ENCODE data around the gene TSPAN5.

Gene TSPAN5

DNA sequence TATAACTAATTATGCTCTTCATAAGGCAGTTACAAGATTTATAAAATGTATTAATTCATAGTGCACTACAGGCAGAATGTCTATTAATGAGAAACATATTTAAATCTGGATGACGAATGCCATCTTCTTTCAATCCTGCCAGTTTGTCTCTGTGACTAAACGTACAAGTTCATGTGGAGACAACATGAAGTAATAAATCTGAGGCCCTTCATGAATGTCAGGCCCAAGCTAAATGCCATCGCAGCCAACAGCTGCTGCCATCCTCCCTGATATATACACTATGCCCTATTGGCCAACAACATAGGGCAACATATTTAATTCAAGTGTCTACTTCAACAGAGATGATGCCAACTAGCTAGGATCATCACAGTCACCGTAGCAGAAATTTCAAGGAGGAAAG lies 43.7 kb downstream of the TSPAN5 start:
- no peak for DNase-seq

DNA sequence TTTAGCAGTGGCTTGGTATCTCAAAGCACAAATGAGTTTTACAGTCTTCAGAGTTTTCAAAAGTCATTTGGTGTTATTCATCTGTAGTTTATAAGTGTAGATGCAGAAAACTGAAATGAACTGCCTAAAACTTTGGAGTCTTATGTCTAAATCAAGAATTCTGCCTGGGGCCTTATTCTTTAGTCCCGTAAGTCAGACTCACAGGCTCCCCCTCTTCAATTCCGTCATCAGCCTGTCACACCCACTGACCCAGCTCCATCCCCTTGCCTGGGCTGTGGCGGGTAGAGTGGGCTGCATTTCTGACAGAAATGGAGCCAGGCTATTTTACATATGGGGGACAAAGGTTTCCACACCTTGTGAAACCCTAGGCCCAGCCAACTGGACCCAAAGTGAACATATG lies 44.3 kb downstream of the TSPAN5 start:
- no peak for DNase-seq

DNA sequence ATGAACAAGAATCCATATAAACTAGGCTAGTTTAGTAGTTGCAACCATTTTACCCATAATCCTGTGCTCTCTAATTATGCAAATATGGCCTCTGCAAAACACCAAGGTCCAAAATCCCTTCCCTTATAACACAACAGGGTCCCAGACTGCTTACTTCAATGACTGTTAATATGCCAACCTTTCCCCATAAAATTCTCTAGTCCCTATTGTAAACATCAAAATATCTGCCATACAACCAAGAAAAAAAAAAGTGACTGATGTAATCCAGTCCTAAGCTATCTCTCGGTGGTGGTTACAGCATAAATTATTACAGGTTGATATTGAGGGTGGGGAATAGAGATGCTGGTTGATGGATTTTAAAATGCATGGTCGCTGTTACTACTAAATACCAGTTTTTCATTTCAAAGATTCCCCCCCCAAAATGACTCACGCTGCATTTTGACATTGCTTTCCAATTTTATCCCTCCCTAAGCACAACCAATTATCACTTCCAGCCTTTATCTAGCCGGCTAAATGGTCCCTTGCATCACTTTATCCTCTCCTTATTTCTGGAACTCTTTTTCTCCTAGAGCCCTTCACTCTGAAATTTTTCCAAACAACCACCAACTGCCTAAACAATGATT lies 44.8 kb downstream of the TSPAN5 start:
- no peak for DNase-seq

DNA sequence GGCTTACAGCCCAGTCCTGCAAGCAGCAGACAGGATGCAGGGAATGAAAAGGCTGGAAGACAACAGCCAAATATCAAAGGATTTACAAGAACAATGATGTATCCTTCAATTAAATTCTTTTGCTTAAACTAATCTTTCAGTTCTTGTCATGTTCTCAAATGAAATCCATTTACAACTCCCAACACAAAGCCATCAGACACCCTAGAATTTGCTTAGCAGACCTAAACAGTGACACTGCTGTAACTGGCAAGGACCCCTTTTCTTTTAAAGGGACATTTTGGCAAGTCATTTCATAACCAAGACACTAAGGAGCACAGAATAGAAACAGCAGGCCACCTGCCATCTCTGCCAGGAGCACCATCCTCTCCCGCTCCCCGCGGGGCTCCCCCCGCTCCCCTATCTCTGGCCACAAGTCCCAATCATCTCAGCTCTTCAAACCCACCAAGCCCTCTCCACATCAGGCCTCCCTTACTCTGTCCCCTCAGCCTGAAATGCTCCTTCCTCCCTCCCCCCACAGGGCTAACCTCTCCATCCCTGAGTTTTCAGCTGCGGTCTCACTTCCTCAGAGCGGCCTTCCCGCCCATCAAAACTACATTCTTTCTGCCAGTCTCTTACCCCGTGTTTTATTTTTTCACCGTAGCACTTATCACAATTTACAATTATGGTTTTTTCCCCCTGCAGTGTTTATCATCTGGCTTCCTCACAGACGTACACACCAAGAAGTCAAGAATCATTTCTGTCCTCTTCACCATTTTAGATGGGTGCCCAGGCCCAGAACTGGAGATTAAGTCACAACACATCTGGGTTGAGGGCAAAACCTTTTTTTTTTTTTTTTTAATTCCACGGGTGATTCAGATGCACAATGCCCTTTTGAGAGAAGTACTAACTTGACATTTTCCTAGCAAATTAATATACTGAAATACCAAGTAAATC lies 45.8 kb downstream of the TSPAN5 start:
- no peak for DNase-seq

DNA sequence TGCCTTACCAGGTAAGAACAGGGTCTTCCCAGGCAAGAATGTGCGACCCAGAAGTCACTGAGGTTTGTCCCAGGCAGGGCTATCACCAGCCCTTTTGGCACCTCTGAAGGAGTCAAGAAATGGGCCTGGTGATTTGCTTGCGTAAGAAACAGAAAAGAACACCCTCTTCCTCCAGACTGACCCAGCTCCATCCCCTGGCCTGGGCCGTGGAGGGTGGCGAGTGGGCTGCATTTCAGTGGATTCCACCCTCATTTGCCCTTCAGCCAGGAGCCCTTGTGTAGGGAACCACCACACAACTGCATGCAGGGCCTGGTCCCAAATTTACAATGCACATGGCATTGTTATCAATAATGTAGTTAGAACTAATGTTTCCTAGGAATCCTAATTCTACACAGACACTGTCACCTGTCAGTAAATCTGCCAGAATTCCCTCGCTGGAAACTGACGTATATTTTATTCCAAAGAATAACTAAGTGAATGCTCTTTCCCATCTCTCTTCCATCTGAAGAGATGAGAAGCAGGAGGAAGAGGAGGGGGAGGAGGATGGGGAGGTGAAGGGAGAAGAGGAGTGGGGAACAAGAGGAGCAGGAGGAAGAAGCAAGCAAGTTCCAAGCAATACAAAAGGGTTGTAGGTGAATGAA lies 46.6 kb downstream of the TSPAN5 start:
- DNase-seq = no peak

DNA sequence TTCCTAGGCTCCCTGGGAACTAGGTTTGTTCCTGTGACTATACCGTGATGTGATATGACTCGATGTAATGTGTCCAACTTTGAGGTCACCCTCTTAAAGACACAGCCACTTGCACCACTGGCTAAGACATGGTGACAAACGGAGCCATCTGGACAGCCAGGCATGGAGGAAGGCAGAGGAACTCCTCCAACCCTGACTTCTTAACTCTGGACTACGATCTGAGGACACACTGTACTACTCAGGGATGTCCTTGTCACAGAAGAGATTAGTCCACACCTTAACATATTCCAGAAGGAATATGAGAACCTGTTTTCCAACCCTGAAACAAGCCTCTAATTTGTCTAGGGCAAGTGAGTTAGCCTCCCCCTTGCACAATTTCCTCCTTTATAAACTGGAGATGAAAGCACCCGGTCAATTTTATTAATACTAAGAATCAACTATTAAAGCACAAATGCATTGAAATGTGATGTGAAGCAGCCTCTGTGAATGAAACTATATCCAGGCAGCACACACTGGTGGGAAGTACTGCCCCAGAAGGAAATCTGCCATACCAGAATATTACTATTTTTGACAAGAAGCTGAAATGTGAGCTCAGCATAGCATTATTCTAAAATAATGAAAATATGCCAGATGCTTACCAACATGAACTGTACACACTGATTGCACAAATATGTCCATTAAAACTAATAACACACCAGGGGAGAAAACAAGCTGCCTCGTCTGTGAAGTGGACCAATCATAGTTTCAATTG lies 47.3 kb downstream of the TSPAN5 start:
- no peak for DNase-seq

DNA sequence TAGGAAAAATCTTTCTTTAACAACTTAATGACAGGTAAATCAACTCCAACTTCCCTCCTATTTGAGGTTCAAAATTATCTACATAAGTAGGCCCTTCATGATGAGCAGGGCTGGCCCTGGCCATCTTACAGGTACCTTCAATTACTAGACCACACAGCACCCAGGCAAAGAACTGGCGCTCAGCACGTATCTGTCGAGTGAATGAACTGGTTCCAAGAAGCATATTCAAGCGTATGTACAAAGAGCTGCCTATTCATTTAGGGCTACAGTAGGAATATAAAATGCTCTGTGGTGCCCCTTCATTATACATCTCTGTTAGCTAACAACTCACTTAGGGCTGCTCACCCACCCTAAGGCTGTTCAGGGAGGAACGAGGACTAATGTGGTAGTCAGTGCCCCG lies 48.0 kb downstream of the TSPAN5 start:
- no peak for DNase-seq

DNA sequence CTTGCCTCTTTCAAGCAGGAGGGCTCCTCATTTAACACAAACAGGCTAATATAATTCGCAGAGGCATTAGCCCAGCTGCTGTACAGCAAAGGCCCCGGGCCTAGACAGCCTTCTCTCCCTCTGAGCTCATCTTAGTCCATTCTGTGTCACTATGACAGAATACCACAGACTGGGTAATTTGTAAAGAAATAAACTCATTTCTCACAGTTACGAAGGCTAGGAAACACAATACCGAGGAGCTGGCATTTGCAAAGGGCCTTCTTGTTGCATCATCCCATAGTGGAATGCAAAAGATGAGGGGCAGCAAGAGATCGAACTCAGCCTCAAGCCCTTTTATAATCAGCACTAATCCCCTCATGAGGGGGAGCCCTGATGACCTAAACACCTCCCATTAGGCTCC lies 48.5 kb downstream of the TSPAN5 start:
- DNase-seq = no peak

DNA sequence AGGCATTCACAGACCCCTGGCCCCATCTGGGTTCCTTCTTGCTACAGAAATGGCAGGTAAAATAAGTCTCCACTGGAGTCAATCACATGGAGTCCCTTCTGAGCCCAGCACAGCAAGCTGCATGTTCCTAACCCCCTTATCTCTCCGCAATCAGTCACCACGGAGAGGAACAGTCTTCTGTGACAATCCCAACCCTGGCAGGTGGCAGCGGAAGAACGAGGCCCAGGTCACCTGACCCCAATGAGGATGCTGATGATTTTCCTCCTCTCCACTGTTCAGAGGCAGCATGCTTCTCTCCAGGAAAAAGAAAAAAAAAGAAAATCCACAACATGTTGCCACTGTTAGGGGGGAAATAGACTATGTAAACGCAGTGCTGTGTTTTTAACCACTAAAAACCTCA lies 50.1 kb downstream of the TSPAN5 start:
- no peak for DNase-seq

DNA sequence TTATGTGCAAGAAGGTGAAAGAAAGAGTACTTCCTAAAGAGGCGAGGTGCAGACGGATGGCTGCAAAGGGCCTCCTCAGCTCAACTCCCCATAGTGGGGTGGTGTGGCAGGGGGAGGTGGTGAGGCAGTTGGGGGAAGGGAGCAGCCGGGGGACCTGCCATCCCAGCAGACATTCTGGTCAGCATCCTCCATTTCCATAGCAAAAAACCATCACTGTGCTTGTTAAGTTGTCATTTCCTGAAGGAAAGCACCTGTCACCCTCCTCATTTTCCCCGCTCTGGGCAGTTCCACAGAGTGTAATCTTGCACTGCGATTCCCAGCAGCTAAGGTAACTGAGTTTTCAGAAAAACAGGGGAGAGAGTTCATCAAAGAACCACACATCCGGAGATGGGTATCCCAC lies 51.5 kb downstream of the TSPAN5 start:
- no peak for DNase-seq

DNA sequence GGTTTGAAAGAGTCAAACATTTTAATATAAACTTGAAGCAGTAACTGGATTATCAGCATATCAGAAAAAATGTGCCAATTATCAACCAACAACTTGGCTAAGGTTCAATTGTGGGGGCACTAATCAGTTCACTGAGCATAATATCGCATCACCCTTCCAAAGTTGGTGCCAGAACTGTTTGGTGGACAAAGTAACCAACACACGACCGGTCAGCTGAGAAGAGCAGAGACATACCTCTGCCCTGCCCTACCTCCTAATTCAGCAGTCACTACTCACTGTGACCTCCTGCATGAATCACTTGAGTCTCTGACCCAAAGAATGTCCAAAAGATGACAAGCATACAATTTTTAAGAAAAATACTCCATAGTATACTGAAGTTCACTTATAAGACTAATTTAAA lies 53.2 kb downstream of the TSPAN5 start:
- no peak for DNase-seq

DNA sequence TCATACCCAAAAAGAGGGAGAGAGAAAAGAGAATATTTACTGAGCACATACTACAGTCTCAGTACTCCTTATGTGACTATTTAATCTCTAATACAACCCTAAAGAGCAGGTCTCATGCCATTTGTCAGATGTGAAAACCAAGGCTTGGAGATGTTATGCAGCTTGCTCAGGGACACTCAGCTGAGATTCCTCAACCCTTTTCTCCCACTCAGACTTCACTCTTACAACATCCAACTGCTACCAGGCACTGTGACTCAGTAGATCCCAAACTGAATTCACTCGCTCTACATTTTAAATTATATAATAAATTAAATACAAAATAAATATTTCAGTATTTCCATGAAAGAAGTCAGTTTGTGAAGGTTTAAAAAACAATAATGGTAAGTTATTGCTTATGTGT lies 53.7 kb downstream of the TSPAN5 start:
- DNase-seq = no peak

DNA sequence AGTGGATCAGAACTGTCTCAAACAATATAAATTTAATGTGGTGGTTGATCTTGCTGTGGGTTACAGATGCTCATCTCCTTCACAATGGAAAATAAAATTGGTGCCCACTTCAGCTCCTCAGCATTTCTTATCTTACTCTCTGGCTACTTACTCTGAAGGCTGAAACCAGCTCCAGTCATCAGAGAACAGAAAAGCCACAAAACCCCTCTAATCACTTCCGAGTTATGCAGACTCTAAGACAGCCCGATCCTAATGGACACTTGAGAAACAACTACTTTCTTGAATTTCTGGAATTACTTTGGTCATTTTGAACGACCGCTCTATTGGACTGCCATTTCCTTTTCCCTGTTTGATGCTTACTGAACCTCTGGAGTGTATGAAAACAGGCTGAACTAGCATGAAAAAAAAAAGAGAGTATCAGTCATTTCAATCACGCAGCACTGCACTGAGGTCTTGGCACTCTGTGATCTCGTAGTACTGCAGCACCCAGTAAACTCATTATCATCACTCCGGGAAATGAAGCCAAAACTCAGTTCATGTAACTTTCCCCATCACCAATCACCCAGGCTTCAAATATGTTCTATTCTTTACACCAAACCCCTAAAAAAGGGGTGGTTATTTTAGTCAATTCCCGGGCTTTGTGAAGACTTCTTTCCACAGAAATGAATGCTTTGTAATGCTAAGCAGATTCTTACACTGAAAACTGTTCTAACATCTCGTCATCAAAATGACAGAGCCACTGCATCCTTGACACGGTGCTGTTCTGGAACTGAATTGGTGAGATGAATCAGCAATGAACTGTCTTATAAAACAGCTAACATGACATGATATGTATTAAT lies 54.5 kb downstream of the TSPAN5 start:
- DNase-seq = no peak

DNA sequence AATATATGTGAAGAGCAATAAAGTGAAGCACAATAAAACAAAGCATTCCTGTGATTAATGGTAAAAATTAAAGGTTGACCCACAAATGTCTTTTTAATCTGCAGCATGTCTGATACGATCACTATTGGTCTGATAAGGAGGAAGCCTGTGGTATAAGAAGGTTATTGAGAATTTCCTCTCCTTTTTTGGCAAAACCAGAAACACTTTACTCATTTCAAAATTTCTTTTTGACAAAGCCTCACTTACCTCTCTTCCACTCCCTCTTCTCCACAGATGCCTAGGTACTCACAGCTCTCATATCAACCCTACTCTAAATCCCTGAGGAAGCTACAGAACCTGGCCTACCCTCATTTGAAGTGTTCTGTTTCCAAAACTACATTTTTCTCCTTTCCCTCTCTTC lies 56.1 kb downstream of the TSPAN5 start:
- DNase-seq = no peak

DNA sequence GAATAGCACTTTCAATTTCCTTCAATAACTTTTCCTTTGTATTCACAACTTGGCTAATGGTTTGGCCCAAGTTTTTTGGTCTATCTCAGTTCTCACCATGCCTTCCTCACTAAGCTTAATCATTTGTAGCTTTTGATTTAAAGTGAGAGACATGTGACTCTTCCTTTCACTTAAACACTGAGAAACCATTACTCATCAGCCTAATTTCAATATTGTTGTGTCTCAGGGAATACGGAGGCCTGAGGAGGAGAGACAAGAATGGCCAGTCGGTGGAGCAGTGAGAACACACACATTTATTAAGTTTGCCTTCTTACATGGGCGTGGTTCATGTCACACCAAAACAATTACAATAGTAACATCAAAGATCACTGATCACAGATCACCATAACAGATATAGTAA lies 56.7 kb downstream of the TSPAN5 start:
- no peak for DNase-seq

DNA sequence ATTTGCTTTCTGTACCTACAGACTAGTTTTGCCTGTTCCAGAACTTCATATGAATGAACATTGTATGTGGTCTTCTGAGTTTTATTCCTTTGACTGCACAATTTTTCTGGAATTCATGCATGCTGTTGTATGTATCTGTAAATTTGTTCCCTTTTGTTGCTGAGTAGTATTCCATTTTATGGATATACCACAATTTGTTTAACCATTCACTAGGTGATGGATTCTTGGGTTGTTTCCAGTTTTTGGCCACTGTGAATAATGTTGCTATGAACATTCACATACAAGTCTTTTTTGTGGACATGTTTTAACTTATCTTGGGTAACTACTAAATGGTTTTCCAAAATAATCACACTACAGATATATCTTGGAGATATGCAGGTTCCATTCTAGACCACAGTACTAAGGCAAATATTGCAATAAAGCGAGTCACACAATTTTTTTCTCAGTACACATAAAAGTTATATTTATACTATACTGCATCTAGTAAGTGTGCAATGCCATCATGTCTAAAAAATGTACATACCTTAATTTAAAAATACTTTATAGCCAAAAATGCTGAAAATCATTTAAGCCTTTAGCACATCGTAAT lies 58.7 kb downstream of the TSPAN5 start:
- DNase-seq = no peak

DNA sequence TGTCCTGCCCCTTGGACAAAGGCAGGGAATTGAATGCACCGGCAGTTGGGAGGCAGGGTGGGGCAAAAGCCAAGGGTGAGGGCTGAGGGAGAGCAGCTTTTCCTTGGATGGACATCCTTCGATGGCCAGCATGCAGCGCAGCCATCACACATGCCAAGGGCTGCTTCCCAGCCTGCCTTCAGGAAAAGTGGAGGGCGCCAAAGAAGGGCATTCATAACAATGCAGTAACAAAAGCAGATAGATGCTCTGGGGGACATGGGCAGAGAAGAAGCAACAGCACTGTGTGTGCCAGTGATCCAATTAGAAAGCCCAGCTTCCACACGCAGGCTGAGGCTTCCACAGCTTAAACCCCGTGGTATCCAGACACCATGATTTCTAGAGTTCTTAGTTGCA lies 71.5 kb downstream of the TSPAN5 start:
- no peak for DNase-seq

DNA sequence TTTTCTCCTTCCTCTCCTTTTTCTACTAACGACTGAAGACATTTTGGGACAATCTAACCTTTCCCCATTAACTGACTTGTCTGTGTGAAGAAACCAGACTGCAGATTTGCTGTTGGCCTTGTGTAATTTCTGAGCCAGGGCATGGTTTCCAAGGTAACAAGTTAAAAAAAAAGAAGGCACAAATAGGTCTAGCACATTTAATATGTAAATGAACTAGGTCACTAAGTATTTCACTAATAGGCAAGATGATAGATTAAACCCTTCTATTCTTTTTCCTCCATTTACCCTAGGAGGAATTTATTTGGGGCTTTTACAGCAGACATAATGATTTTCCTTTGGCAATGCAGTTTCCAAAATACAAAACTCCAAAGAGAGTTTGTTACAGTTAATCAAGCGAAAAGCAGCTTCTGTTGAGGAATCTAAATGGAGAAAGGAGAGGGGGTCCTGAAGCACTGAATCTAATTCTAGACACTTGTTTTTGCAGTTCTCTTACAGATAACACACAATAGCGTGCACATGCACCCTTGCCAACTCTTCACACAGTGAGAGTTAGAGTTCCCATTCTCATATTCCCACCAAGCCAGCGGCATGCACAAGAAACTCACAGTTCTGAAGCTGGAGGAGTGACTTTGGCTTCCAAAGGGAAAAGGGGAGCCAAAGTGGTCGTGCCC lies 72.0 kb downstream of the TSPAN5 start:
- no peak for DNase-seq

DNA sequence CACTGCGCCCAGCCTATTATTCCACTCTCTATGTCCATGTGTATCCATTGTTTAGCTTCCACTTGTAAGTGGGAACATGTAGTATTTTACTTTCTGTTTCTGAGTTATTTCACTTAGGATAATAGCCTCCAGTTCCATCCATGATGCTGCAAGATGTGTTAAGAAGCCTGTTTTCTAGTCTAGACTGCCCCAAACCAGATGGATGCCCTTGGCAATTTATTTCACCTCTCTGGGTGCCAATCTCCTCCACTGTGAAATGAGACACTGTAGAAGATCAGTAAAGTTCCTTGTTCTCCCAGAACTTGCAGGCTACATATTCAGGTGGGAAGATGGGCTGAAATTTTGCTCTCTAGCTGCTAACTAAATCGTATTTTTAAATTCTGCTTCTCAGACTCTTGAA lies 72.8 kb downstream of the TSPAN5 start:
- no peak for DNase-seq

DNA sequence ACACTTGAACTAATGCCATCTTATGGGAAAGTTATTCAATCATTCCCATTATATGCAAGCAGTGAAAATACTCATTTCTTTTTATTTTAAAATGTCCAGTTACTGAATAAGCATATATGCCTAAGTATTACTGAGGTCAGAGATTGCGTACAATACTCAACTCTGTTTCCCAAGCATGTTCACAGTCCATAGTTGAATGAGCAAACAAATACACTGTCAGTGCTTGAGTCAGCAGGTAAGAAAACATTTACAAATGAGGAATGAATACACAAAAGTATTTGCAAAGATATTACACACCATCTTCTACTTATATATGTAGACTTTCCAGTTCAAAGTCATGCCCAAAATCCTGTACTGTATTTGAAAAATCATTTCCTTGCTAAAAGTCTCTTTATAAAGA lies 74.1 kb downstream of the TSPAN5 start:
- no peak for DNase-seq

DNA sequence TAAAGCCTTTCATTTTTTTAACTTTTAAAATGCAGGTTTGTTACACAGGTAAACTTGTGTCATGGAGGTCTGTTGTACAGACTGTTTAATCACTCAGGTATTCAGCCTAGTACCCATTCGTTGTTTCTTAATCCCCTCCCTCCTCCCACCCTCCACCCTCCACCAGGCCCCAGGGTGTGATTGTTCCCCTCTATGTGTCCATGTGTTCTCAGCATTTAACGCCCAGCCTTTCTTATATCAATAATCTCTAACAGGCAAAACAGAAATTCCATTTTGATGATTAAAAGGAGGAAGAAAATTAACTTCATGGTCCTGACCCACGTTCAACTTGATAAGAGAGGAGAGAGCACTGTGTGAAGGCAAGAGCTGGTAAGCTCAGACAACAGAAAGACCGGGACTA lies 75.1 kb downstream of the TSPAN5 start:
- no peak for DNase-seq

DNA sequence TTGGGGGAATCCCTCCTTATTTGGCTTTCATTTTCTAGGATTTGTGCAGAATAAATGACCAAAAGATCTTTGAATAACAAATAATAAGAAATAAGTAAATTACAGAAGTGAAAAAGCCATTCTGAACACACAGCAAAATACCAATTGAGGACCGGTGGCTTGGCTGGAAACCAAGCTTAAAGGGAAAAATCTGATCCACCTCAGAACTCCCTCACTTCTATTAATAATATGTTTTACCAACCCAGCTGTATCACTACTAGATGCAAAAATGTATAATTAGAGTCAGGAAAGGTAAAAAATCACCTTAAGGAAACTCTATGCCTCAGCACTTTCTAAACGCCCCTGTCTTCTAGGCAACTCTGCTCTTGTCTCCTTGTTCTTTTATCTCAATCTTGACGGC lies 77.3 kb downstream of the TSPAN5 start:
- DNase-seq = no peak

Data from activated T-cell treated with anti-CD3 and anti-CD28 coated beads, Interleukin-2, amount 50 U/mL, for 1 hour (primary cell).